Muscle of arm (tissue), 12 donors: ENCODE results near the gene ZNF69. TPM values are rescaled to one million over a fixed set of nuclear protein-coding genes. Genes with fewer than 3 reads are reported as not detected.
A peak's percentile ranks its signal among the peaks of the same experiment; 100 is the strongest.
"Not testable (repeated sequence)": the region's sequence is repeated elsewhere in the genome, so short reads cannot be mapped to it uniquely, and the experiment has no call there.

ENCODE experiments used
- DNase-seq: peaks from one replicate; pipeline ENCODE4 v3.0.0-alpha.2; 2013
- polyA plus RNA-seq, 12 donors: library from polyadenylated mRNA; unstranded; fragments of 120-200 nt; gene quantifications; one replicate each; pipeline ENCODE4 v1.2.1, GENCODE V29; 2013; ENCODE audit not compliant: insufficient read length in 12 of 12

The ZNF69 gene
- polyA plus RNA-seq, 12 donors = 2.8 to 10.5 (median 3.9) TPM; not detected in 1

GRCh38 chr19:11890634-11891033 is 3.1 kb downstream of the ZNF69 start:
- DNase-seq = no peak

GRCh38 chr19:11894851-11895250 is 7.3 kb downstream of the ZNF69 start:
- DNase-seq = no peak

- no peak for DNase-seq
Observed at GRCh38 chr19:11902228-11902627, 14.6 kb downstream of the ZNF69 start.

- DNase-seq = no peak
Observed at GRCh38 chr19:11905928-11906327, 18.3 kb downstream of the ZNF69 start.

GRCh38 chr19:11911937-11912336 is 24.4 kb downstream of the ZNF69 start:
- not testable (repeated sequence) for DNase-seq

GRCh38 chr19:11914417-11915051 is 27.0 kb downstream of the ZNF69 start:
- not testable (repeated sequence) for DNase-seq

GRCh38 chr19:11921852-11922495 is 34.4 kb downstream of the ZNF69 start:
- no peak for DNase-seq

- peak; percentile 95 for DNase-seq
Observed at GRCh38 chr19:11924886-11925650, 37.5 kb downstream of the ZNF69 start, which contains the start of gene ZNF700. Gene ZNF700, plus strand, starts transcription at chr19:11925107. Its CDS starts 104 bp downstream, at chr19:11925211.

- DNase-seq = not testable (repeated sequence)
Observed at GRCh38 chr19:11925651-11926187, 38.1 kb downstream of the ZNF69 start.

GRCh38 chr19:11927227-11927626 is 39.6 kb downstream of the ZNF69 start:
- no peak for DNase-seq

GRCh38 chr19:11931051-11931450 is 43.5 kb downstream of the ZNF69 start:
- no peak for DNase-seq

- DNase-seq = no peak
Observed at GRCh38 chr19:11931513-11931912, 43.9 kb downstream of the ZNF69 start.

GRCh38 chr19:11935829-11936228 is 48.2 kb downstream of the ZNF69 start:
- not testable (repeated sequence) for DNase-seq

GRCh38 chr19:11938383-11938782 is 50.8 kb downstream of the ZNF69 start:
- not testable (repeated sequence) for DNase-seq

GRCh38 chr19:11941361-11941887 is 53.8 kb downstream of the ZNF69 start:
- not testable (repeated sequence) for DNase-seq

- no peak for DNase-seq
Observed at GRCh38 chr19:11942008-11942842, 54.6 kb downstream of the ZNF69 start.

GRCh38 chr19:11942843-11943108 is 55.2 kb downstream of the ZNF69 start:
- DNase-seq = no peak

GRCh38 chr19:11944656-11945055 is 57.1 kb downstream of the ZNF69 start:
- DNase-seq = no peak

- DNase-seq = no peak
Observed at GRCh38 chr19:11948646-11949045, 61.1 kb downstream of the ZNF69 start.

GRCh38 chr19:11949201-11949600 is 61.6 kb downstream of the ZNF69 start:
- DNase-seq = no peak

- DNase-seq = not testable (repeated sequence)
Observed at GRCh38 chr19:11949614-11950080, 62.1 kb downstream of the ZNF69 start.
